Vagina (tissue), 2 donors: ENCODE results near the gene ARID1B. TPM values are rescaled to one million over a fixed set of nuclear protein-coding genes. Genes with fewer than 3 reads are reported as not detected.

Experiments used
- DNase-seq, 2 donors: peaks; one replicate each; pipeline ENCODE4 v3.0.0-alpha.2; 2017; ENCODE audit errors: extremely low spot score in 2 of 2
- H3K27ac ChIP-seq: fragments of 200-600 bp; sonication (generic); one replicate; pipeline ENCODE4 v1.5.1; 2019
- H3K27me3 ChIP-seq: fragments of 200-600 bp; sonication (generic); one replicate; pipeline ENCODE4 v1.5.1; 2019
- H3K36me3 ChIP-seq, 2 donors: fragments of 200-600 bp; sonication (generic); one replicate each; pipeline ENCODE4 v1.5.1; 2017 to 2019
- H3K4me1 ChIP-seq: fragments of 200-600 bp; sonication (generic); one replicate; pipeline ENCODE4 v1.5.1; 2019
- H3K4me3 ChIP-seq, 2 donors: fragments of 200-600 bp; sonication (generic); 1 replicate in 1 of 2; 2 replicates in 1 of 2; pipeline ENCODE4 v1.5.1; 2016 to 2019
- H3K9me3 ChIP-seq: fragments of 200-600 bp; sonication (generic); one replicate; pipeline ENCODE4 v1.5.1; 2019
- CTCF ChIP-seq, 3 experiments: fragments of 450-650 bp in 2 of 3; fragments of 200-600 bp in 1 of 3; sonication (generic) in 1 of 3; IDR thresholded peaks; one replicate each; pipeline ENCODE4 v1.5.1; 2017 to 2019; ENCODE audit warnings: antibody characterized with exemption in 3 of 3, mild to moderate bottlenecking in 2 of 3, moderate library complexity in 2 of 3
- POLR2A ChIP-seq, 2 donors: fragments of 450-650 bp; IDR thresholded peaks; one replicate each; pipeline ENCODE4 v1.6.1; 2017; ENCODE audit warnings: antibody characterized with exemption in 2 of 2, mild to moderate bottlenecking in 2 of 2, moderate library complexity in 2 of 2
- POLR2AphosphoS5 ChIP-seq, 2 donors: sonication (generic); formaldehyde crosslinking; IDR thresholded peaks; one replicate each; pipeline ENCODE4 v1.9.0; 2017; ENCODE audit warnings: antibody characterized with exemption in 2 of 2, mild to moderate bottlenecking in 2 of 2, low read depth in 1 of 2; ENCODE audit not compliant: insufficient read depth in 1 of 2
- intact Hi-C: fragments of 100-400 bp; cut with DNase I; formaldehyde crosslinking; loops from one replicate; pipeline ENCODE4 v1.15.1; 2023
- total RNA-seq: library from RNA; depleted of rRNA; stranded (reverse); fragments of >200 nt; gene quantifications from one replicate; pipeline ENCODE4 v1.2.3, GENCODE V29; 2016

Gene ARID1B
- total RNA-seq, 1 donor from 2014 or later, result 141 TPM

- TF ChIP-seq CTCF (IDR thresholded peaks at IDR 0.05) (no peak), POLR2AphosphoS5 (IDR thresholded peaks at IDR 0.05; ENCODE audit: insufficient read depth in 1 of 2, low read depth in 1 of 2) (no peak), POLR2A (IDR thresholded peaks at IDR 0.05) (no peak)
- no peak overlapping the region for H3K4me3 ChIP-seq
- H3K36me3 ChIP-seq, result no peaks in the 10 kb centered on the region
- no peak for DNase-seq
- no peak overlapping the region for H3K27ac ChIP-seq
- no peaks in the 10 kb centered on the region for H3K9me3 ChIP-seq
- H3K4me1 ChIP-seq, result no peaks in the 10 kb centered on the region
- H3K27me3 ChIP-seq, result no peaks in the 10 kb centered on the region
- intact Hi-C loops, result no loop called here
These were observed 9.3 kb upstream of the ARID1B start for GRCh38 chr6:156767603-156768467.

DNA sequence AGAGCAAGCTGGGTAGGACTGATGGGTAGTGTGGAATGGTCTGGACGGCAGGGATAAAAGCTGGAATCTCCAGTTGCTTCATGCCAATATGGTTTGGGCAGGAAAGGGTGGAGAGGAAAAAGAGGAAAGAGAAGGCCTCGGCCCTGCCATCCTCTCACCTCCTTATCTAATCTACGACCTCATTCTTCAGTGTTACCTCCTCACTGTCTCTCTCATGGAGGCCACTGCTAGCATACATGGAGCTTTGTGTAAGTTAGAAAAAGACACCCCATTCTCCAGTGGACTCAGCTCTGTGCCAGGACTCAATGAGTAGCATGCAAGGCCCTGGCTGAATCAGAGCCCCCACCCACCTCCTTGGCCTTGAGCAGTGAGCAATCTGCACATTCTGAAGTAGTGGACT, 6.1 kb upstream of the ARID1B start:
- DNase-seq, result no peak
- no peak overlapping the region for H3K27ac ChIP-seq
- H3K4me3 ChIP-seq, result no peak overlapping the region
- intact Hi-C loops, result loop anchor here (10.0 kb wide), 1 partner anchor 206 kb away; no protein-coding TSS in a partner anchor
- no peaks in the 10 kb centered on the region for H3K9me3 ChIP-seq
- TF ChIP-seq POLR2AphosphoS5 (IDR thresholded peaks at IDR 0.05; ENCODE audit: insufficient read depth in 1 of 2, low read depth in 1 of 2) (no peak), CTCF (IDR thresholded peaks at IDR 0.05) (no peak), POLR2A (IDR thresholded peaks at IDR 0.05) (no peak)
- H3K4me1 ChIP-seq, result peaks cover 18% of the 10 kb centered on the region
- no peaks in the 10 kb centered on the region for H3K36me3 ChIP-seq
- no peaks in the 10 kb centered on the region for H3K27me3 ChIP-seq

GRCh38 chr6:156771761-156772160, 5.4 kb upstream of the ARID1B start:
- H3K27ac ChIP-seq, result no peak overlapping the region
- intact Hi-C loops, result loop anchor here (10.0 kb wide), 1 partner anchor 207 kb away; no protein-coding TSS in a partner anchor
- H3K4me1 ChIP-seq, result peaks cover 24% of the 10 kb centered on the region

GRCh38 chr6:156773476-156773875, 3.7 kb upstream of the ARID1B start:
- Histone ChIP-seq H3K4me3 (no peak overlapping the region), H3K36me3 (no peaks in the 10 kb centered on the region), H3K4me1 (peaks cover 24% of the 10 kb centered on the region), H3K27me3 (no peaks in the 10 kb centered on the region), H3K27ac (peak overlapping the region; percentile 99), H3K9me3 (no peaks in the 10 kb centered on the region)
- TF ChIP-seq POLR2A (IDR thresholded peaks at IDR 0.05) (no peak), POLR2AphosphoS5 (IDR thresholded peaks at IDR 0.05; ENCODE audit: insufficient read depth in 1 of 2, low read depth in 1 of 2) (no peak)
- DNase-seq, result no peak
- intact Hi-C loops, result loop anchor here (10.0 kb wide), 1 partner anchor 209 kb away; no protein-coding TSS in a partner anchor

More at GRCh38 chr6:156771761-156772160, 5.4 kb upstream of the ARID1B start:
- Histone ChIP-seq H3K27me3 (no peaks in the 10 kb centered on the region), H3K4me3 (no peak overlapping the region), H3K36me3 (no peaks in the 10 kb centered on the region), H3K9me3 (no peaks in the 10 kb centered on the region)
- no peak for TF ChIP-seq POLR2A (IDR thresholded peaks at IDR 0.05)
- TF ChIP-seq CTCF (IDR thresholded peaks at IDR 0.05), result no peak
- no peak for TF ChIP-seq POLR2AphosphoS5 (IDR thresholded peaks at IDR 0.05; ENCODE audit: insufficient read depth in 1 of 2, low read depth in 1 of 2)
- no peak for DNase-seq

GRCh38 chr6:156773935-156774852, 3.0 kb upstream of the ARID1B start:
- TF ChIP-seq POLR2A (IDR thresholded peaks at IDR 0.05) (no peak), CTCF (IDR thresholded peaks at IDR 0.05) (no peak), POLR2AphosphoS5 (IDR thresholded peaks at IDR 0.05; ENCODE audit: insufficient read depth in 1 of 2, low read depth in 1 of 2) (no peak)
- intact Hi-C loops, result loop anchor here (10.0 kb wide), 1 partner anchor 209 kb away; no protein-coding TSS in a partner anchor

More at GRCh38 chr6:156773935-156774852, 3.0 kb upstream of the ARID1B start:
- Histone ChIP-seq H3K4me1 (peaks cover 24% of the 10 kb centered on the region), H3K27ac (peak overlapping the region; percentile 99), H3K27me3 (no peaks in the 10 kb centered on the region), H3K36me3 (no peaks in the 10 kb centered on the region), H3K9me3 (no peaks in the 10 kb centered on the region), H3K4me3 (no peak overlapping the region)
- DNase-seq, result no peak
